Testis (tissue), 3 donors: ENCODE measurements around the gene DRG2. TPM values are rescaled to one million over a fixed set of nuclear protein-coding genes. Genes with fewer than 3 reads are reported as not detected.

Experiments used
- DNase-seq: peaks from one replicate; pipeline ENCODE4 v3.0.0-alpha.2; 2019
- H3K27ac ChIP-seq, 2 donors: fragments of 200-600 bp; sonication (generic); one replicate each; pipeline ENCODE4 v1.5.1; 2019
- H3K27me3 ChIP-seq: fragments of 200-600 bp; sonication (generic); one replicate; pipeline ENCODE4 v1.5.1; 2019
- H3K36me3 ChIP-seq: fragments of 200-600 bp; sonication (generic); one replicate; pipeline ENCODE4 v1.5.1; 2017; ENCODE audit warnings: low read depth; ENCODE audit errors: missing control alignments
- H3K4me1 ChIP-seq: fragments of 200-600 bp; sonication (generic); one replicate; pipeline ENCODE4 v1.5.1; 2019
- H3K4me3 ChIP-seq, 2 donors: fragments of 200-600 bp; sonication (generic); one replicate each; pipeline ENCODE4 v1.5.1; 2017 to 2019
- H3K9me3 ChIP-seq: fragments of 200-600 bp; sonication (generic); one replicate; pipeline ENCODE4 v1.5.1; 2017
- POLR2A ChIP-seq: fragments of 450-650 bp; IDR thresholded peaks from one replicate; pipeline ENCODE4 v1.6.1; 2017; ENCODE audit warnings: antibody characterized with exemption, mild to moderate bottlenecking, moderate library complexity
- WGBS, 2 donors: methylation state at CpG; one replicate each; pipeline ENCODE4 v1.1.5; 2018; 5-methylcytosine and 5-hydroxymethylcytosine counted together
- intact Hi-C: fragments of 100-400 bp; cut with DNase I; formaldehyde crosslinking; loops from one replicate; pipeline ENCODE4 v1.15.1; 2023; ENCODE audit warnings: low total_unique reads
- polyA plus RNA-seq: library from polyadenylated mRNA; stranded (reverse); fragments of 350-450 nt; fragmentation: Illumina TruSeq; extraction: RNeasy Lipid Tissue Mini Kit (QIAGEN cat#74804); gene quantifications from one replicate; pipeline ENCODE4 v1.2.3, GENCODE V29; 2014; ENCODE audit warnings: low read depth, low replicate concordance; ENCODE audit not compliant: insufficient read depth
- total RNA-seq, 2 donors: library from RNA; depleted of rRNA; stranded (reverse); fragments of >200 nt; gene quantifications; one replicate each; pipeline ENCODE4 v1.2.3, GENCODE V29; 2016
- TF ChIP-seq, protein P1 (sequence below), 3 experiments: fragments of 450-650 bp in 2 of 3; fragments of 200-600 bp in 1 of 3; sonication (generic) in 1 of 3; IDR thresholded peaks; one replicate each; pipeline ENCODE4 v1.5.1; 2016 to 2019; ENCODE audit warnings: antibody characterized with exemption in 3 of 3, mild to moderate bottlenecking in 2 of 3, moderate library complexity in 1 of 3

The DRG2 gene
- total and polyA plus RNA-seq, 3 donors from 2014 or later: 26.0 to 43.1 (median 42.9) TPM

DNA sequence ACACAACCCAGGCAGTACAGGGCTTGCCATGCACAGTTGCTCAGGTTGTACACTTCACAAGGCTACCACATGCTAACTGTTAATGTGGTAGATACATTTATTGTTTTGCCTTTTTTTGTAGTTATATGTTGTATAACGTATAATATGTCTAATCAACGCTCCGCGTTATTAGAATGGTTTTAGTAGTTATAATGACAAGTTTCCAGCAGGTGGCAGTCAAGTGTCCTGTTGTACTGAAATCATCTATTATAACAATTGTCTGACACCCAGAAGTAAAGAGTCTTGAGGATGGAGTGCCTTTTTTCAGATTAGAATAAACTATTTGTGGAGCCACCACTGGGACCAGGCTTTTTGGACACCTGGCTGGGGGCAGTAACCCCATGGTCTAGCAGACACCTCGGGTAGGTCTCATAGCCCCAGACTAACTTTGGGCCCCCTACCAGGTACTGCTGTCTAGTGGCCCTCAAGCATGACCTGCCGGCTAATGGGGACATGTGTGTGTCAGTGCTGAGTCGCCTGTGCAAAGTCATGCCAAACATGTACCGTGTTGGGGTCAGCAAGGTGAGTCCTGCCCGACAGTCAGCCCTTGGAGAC is 53.6 kb downstream of the DRG2 start:
- TF ChIP-seq, protein P1, sequence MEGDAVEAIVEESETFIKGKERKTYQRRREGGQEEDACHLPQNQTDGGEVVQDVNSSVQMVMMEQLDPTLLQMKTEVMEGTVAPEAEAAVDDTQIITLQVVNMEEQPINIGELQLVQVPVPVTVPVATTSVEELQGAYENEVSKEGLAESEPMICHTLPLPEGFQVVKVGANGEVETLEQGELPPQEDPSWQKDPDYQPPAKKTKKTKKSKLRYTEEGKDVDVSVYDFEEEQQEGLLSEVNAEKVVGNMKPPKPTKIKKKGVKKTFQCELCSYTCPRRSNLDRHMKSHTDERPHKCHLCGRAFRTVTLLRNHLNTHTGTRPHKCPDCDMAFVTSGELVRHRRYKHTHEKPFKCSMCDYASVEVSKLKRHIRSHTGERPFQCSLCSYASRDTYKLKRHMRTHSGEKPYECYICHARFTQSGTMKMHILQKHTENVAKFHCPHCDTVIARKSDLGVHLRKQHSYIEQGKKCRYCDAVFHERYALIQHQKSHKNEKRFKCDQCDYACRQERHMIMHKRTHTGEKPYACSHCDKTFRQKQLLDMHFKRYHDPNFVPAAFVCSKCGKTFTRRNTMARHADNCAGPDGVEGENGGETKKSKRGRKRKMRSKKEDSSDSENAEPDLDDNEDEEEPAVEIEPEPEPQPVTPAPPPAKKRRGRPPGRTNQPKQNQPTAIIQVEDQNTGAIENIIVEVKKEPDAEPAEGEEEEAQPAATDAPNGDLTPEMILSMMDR (IDR thresholded peaks at IDR 0.05): peak; percentile 44 to 58 (median 56)
- TF ChIP-seq POLR2A: no peak
- intact Hi-C loops: no loop called here
- Histone ChIP-seq H3K9me3 (no peaks in the 10 kb centered on the region), H3K27me3 (no peaks in the 10 kb centered on the region), H3K36me3 (no peaks in the 10 kb centered on the region), H3K4me1 (peaks cover 10% of the 10 kb centered on the region), H3K4me3 (no peak overlapping the region), H3K27ac (no peak overlapping the region)
- 43 to 49% methylated on average over 7 to 9 of the region's 9 CpGs for WGBS, 2 donors
- peak; percentile 47 for DNase-seq

DNA sequence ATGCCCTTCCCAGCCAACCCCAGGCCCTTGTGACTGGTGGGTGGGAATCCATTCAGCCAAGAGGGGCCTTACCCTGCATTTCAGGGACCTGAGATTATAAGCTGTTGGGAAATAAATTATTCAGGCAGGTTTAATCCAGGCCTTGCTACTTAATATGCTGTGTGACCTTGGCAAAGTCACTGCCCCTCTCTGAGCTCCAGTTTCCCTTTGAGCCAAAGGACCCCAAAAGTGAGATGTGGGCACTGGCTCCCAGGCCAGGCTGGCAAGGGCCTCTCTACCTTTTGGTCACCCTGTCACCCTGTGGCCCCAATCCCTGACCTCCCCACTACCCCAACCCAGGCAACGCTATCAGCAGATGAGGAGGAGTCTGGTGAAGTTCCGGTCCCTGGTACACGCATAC is 54.7 kb downstream of the DRG2 start:
- no peak for DNase-seq
- Histone ChIP-seq H3K36me3 (no peaks in the 10 kb centered on the region), H3K27ac (no peak overlapping the region), H3K4me1 (peaks cover 10% of the 10 kb centered on the region), H3K9me3 (no peaks in the 10 kb centered on the region), H3K4me3 (no peak overlapping the region), H3K27me3 (no peaks in the 10 kb centered on the region)
- intact Hi-C loops: no loop called here
- WGBS, 2 donors: 85 to 100% methylated on average over 3 of the region's 3 CpGs
- TF ChIP-seq, protein P1 (IDR thresholded peaks at IDR 0.05): no peak
- no peak for TF ChIP-seq POLR2A

DNA sequence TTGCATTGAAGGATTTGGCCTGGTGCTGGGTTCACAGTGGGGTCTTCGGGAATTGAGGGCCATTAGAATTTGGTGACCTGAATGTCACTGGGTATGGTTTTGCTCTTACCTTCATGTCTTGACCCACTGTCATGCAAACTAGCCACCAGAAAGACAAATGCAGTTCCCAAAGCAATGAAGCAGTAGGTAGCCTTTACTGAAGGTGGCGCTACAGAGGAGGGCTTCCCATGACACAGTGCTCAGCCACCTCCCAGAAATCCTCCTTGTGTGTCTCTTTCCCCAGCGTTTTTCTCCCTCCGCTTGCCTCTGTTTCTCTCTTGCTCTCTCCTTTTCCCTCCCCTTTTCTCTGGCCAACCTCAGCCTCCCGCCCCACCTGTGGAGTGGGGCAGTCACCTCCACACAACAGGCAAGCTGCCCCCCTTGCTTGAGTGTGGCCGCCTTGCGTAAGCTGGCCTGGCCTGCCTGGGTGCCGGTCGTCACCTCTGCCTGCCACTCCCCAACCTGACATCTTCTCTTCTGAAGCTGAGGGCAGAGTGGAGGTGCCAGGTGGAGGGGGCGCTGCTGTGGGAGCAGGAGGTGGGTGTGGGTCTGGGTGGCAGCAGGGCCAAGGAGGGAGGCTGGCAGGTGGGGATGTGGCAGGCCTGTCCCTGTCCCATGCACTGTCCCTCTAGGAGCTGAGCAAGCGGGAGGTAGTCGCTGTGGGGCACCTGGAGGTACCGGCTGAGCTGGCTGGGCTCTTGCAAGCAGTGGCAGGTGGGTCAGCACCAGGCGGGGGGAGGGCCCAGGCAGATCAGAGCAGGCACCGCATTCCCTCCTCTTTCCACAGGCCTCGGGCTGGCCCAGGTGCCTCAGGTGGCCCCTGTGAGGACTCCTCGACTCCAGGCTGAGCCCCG is 55.5 kb downstream of the DRG2 start:
- Histone ChIP-seq H3K27ac (no peak overlapping the region), H3K9me3 (no peaks in the 10 kb centered on the region), H3K36me3 (no peaks in the 10 kb centered on the region), H3K4me3 (no peak overlapping the region), H3K4me1 (peaks cover 10% of the 10 kb centered on the region), H3K27me3 (no peaks in the 10 kb centered on the region)
- TF ChIP-seq, protein P1 (IDR thresholded peaks at IDR 0.05): no peak
- no peak for TF ChIP-seq POLR2A
- intact Hi-C loops: no loop called here
- DNase-seq: no peak
- WGBS, 2 donors: 80 to 82% methylated on average over 9 to 18 of the region's 18 CpGs

DNA sequence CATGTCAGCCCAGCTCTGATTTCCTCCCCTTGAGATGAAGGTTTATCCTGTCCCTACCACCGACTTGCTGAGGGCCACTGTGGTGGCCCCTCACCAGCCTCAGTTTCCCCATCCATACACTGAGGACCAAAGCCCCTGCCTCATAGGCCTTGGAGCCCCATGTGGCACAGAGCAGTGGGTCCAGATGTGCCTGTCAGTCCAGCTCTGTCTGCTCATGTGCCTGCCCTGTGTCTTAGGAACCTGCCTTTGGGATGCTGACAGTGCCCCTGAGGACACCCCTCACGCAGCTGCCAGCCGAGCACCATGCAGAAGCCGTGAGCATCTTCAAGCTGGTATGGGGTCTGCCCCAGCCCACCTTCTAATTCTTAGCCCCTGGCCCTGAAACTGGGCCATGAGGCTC is 56.5 kb downstream of the DRG2 start:
- no peak for DNase-seq
- H3K4me3 ChIP-seq: no peak overlapping the region
- H3K27ac ChIP-seq: no peak overlapping the region
- H3K9me3 ChIP-seq: no peaks in the 10 kb centered on the region
- TF ChIP-seq, protein P1 (IDR thresholded peaks at IDR 0.05): no peak
- no peak for TF ChIP-seq POLR2A
- WGBS, 2 donors: 90 to 100% methylated on average over 2 to 4 of the region's 4 CpGs
- H3K36me3 ChIP-seq: no peaks in the 10 kb centered on the region
- H3K4me1 ChIP-seq: peaks cover 10% of the 10 kb centered on the region
- intact Hi-C loops: no loop called here
- H3K27me3 ChIP-seq: no peaks in the 10 kb centered on the region
